C1 segment of cervical spinal cord (tissue), 14 donors: ENCODE data around the gene QPCT.
A peak's percentile ranks its signal among the peaks of the same experiment; 100 is the strongest.
"Not testable (repeated sequence)": the region's sequence is repeated elsewhere in the genome, so short reads cannot be mapped to it uniquely, and the experiment has no call there.

ENCODE experiments used
- DNase-seq, 14 donors: peaks; one replicate each; lab custom pipeline; 2025; lab: John Stamatoyannopoulos, UW

Gene QPCT

DNA sequence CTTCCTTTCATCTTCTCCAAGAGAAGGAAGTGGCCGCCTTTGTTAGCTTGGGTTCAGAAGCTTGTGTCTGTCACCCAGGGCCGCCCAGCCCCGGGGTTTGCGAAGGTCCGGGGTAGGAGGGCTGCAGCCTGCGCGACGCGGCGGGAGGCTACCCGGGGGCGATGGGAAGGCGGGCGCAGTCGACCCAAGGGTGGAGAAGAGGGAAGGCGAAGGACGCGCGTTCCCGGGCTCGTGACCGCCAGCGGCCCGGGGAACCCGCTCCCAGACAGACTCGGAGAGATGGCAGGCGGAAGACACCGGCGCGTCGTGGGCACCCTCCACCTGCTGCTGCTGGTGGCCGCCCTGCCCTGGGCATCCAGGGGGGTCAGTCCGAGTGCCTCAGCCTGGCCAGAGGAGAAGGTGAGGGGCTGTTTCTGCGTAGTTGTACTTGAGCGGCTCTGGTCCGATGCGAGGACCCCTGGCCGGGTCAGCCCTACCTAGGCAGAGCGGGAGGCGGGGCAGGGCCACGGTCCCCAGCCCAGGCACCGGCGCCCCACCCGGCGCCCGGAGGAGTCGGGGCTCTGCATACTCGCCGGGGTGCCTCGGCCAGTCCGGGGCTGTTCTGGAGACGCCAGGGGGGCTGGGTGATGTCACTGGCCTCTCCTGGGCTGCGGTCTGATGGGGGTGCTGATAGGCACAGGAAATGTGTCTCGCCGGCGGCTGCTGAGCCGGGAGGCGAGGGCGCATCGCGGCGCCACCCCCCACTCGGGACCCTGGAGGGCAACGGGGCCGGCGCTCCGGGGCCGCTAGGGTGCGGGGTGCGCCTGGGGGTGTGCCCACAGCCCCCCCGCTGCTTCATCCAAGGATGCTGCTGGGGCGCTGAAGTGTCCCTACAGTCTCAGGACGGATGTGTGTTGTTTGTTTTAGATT, at the start of gene QPCT:
Gene QPCT, plus strand, starts transcription at position 178 of the 909 bp plus-strand sequence. Its CDS starts 102 bp downstream, at position 280.
- DNase-seq = peak in 4 of 14 donors; percentile 16 to 48 (median 26)

GRCh38 chr2:37294858-37295257, 49.6 kb upstream of the QPCT start:
- DNase-seq = not testable (repeated sequence)

DNA sequence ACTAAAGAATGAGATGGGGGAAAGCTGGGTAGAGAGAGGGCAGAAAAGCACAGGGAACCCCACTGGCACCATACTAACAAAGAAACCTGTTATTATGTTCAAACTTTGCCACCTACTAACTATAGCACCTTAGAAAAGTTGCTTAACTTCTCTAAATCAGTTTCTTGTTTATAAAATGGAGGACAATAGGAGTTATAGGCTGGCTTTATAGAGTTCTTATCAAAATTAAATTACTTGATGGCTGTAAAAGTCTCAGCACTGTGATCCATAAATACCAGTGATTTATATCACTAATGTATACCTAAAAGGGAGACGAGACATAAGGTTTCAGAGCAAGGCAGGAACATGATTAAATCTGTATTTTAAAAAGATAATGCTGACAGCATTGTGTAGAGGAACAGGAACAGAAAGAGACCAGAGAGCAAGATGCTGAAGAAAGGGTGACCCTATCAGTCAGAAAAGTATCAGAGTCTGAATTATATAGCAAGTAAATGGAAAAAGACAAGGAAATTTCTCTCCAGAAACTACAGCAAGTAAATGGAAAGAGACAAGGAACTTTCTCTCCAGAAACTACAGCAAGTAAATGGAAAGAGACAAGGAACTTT, 48.9 kb upstream of the QPCT start:
- no peak for DNase-seq

- DNase-seq = no peak
Observed at GRCh38 chr2:37297632-37298031, 46.8 kb upstream of the QPCT start.

- no peak for DNase-seq
Observed at GRCh38 chr2:37300146-37300545, 44.3 kb upstream of the QPCT start.

DNA sequence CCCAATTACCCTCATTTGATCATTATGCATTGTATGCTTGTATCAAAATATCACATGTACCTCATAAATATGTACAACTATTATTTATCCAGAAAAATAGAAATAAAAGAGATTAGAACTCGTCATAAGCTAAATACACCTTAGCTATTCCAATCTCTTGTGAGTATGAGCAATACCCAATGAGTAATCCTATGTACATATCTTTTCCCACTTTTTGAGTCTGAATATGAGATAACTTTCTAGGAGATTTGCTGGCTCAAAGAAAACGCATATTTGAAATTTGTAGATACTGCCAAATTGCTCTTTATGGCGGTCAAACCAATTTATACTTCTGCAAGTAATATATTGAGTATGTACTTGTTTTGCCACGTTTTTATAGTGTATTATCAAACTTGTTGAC, 43.9 kb upstream of the QPCT start:
- DNase-seq = no peak

DNA sequence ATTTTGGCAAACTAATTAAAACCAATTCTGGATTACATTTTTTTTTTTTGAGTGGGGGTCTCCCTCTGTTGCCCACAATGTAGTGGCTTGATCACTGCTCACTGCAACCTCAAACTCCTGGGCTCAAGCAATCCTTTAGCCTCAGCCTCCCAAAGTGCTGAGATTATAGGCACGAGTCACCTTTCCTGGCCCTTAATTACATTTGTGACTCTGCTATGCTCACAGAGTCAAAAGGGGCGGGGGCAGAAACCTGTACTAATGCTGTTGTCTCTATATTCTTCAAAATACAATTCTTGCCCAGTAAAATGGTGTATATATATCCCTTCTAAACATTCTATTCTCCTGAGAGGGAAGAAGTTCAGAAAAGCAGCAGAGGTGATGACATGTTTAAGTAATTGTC, 43.0 kb upstream of the QPCT start:
- no peak for DNase-seq

DNA sequence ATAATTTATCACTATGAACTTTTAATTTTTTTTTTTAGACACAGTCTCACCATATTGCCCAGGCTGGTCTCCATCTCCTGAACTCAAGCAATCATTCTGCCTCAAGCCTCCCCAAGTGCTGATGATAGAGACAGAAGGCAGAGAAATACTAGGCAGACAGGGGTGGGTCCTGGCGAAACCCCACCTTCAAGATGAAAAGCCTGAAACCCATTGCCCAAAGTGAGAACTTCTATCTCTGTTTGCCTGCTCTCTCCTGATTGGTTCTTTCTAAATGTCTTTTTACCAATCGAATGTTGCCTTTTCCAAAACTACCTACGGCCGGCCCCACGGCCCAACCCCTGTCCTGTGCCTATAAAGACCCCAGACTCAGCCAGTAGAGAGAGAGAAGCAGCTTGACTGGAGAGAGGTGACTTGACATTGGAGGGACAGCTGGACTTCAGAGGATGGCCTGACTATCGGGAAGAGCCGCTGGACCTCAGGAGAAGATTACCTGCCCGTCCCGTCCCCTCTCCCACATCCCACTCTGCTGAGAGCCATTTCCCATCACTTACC, 41.7 kb upstream of the QPCT start:
- no peak for DNase-seq

DNA sequence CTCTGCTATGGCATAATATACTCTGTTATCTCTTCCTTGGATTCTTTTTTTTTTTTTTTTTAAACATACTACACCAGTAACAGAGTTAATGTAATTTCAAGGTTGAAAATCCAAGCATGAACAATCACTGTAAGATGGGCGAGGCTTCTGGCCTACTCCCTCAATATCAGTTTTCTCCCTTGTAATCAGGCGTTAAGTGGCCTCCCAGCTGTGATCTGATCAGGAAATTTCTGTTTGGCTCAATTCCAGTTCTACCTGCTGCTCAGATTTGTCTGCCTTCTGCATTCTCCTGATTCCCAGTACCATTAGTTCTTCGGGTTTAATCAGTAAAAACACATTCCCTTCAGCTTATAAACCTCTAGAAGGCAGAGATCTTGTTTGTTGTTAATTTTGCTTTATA, 38.4 kb upstream of the QPCT start:
- DNase-seq = no peak

GRCh38 chr2:37307500-37307899, 36.9 kb upstream of the QPCT start:
- no peak for DNase-seq

GRCh38 chr2:37315364-37315763, 29.1 kb upstream of the QPCT start:
- DNase-seq = no peak

- DNase-seq = no peak
Observed at GRCh38 chr2:37316181-37316580, 28.2 kb upstream of the QPCT start.

- no peak for DNase-seq
Observed at GRCh38 chr2:37317746-37318145, 26.7 kb upstream of the QPCT start.

DNA sequence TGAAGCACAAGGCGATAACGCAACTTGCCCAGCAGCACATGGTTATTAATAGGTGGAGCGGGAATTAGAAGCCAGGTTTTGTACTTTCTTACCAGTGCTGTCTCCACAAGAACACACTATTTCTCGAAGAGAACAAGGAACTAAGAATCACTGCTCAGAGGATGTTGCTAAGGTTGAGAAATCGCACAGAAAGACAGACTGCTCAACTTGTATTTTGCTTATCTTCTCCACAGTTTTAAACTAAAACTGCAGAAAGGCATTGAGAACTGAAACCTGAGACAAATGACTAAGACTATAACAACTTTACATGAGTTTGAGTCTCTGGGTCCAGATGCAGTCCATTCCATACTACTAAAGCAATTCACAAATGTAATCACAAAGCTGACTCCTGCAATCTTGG, 26.0 kb upstream of the QPCT start:
- no peak for DNase-seq

- DNase-seq = no peak
Observed at GRCh38 chr2:37319754-37320609, 24.4 kb upstream of the QPCT start.

GRCh38 chr2:37321029-37321682, 23.3 kb upstream of the QPCT start:
- DNase-seq = no peak

DNA sequence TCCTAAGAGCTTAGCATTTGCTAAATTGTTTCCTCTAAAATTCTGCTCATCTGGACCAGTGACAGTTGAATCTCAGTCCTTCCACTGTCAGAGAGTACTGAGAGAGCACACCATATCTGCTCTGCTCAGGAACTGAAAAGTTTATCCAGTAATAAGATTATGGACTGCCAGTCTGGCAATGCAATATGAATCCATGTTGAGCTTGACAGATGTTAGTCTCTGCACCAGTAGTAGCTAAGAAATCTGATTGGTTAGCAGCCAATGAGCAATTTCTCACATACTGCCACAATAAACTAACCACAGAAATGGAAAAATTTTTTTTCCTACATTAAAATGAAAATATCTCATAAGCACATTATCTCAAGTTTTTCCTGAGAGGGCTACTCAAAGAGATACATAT, 22.1 kb upstream of the QPCT start:
- DNase-seq = no peak

- DNase-seq = no peak
Observed at GRCh38 chr2:37323176-37323780, 21.2 kb upstream of the QPCT start.

DNA sequence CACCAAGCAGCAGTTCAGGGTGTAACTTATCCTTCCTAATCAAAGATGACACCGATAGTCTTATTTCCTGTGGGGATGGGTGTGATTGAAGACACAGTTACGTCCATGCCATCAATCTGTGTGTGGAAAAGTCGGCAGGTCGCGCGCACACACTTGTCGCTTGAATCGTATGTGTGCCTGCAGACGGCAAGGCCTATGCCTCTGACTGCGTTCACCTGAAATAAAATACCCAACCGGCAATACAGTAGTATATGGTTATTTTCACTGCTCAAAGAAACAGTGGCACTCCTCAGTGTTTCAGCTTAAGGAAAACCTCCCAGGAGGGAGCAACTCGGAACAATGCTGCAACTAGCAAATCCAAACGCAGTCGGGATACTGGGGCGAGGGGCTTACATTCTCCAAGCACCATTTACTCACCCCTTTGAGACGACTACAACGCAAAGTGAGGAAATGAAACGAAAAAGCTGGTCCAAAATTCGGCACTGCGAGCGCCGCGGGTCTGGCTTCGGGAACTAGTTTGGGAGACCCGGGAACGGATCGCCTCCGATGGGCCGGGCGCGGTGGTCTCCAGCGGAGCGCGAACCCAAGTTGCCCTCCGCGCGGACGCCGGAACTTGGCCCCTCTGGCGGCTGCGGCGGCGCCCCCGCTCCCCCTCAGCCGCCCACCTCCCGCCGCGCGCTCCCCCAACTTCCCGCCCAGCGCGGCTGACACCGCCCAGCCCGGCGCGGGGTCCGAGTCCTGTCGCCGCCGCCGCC, 20.5 kb upstream of the QPCT start:
- peak in 5 of 14 donors; percentile 20 to 57 (median 43) for DNase-seq

DNA sequence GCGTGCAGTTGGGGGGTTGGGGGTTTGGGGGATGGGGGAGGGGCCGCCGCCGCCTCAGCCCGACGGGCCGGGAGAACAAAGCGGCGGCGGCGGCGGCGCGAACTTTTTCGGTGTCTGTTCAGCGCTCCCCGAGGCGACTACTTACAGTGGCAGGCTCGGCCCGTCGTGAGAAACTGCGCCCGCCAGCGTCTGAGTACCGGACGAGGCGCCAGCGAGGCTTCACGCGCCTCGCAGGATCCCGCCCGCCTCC, 20.0 kb upstream of the QPCT start:
- DNase-seq = no peak
